ENCODE data around the gene CGB8. TPM values are rescaled to one million over a fixed set of nuclear protein-coding genes. Genes with fewer than 3 reads are reported as not detected.
"Not testable (repeated sequence)": the region's sequence is repeated elsewhere in the genome, so short reads cannot be mapped to it uniquely, and the experiment has no call there.

The CGB8 gene
- total RNA-seq, 3 donors from 2014 or later: not detected

DNA sequence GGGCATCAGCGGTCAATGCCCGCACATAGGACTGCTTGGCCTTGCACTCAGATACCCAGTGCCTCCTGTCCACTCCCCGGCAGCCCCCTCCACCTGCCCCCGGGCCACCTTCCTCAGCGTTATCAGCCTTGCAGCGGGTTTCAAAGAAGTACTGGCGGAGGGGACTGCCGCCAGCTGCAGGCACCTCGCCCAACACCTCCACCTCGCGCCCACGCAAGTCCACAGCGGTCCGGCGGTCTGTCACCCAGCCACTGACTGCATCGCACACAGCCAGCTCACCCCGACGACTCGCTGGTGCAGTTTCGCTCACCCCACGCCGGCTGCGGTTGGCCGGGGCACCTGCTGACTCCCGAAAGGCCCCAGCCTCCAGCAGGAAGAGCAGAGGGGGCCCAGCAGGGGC lies 12.5 kb upstream of the CGB8 start:
- Histone ChIP-seq H3K36me3 (ENCODE audit: low read depth) (no peaks in the 10 kb centered on the region), H3K9me3 (no peaks in the 10 kb centered on the region), H3K4me1 (ENCODE audit: low read depth) (peaks cover 18% of the 10 kb centered on the region), H3K4me3 (no peak overlapping the region)
- TF ChIP-seq CTCF (IDR thresholded peaks at IDR 0.05): no peak
- no peak for DNase-seq
- intact Hi-C loops (cut with DNase I, micrococcal nuclease): no loop called here
- no peak for ATAC-seq

GRCh38 chr19:49061000-49061399 lies 12.1 kb upstream of the CGB8 start:
- Histone ChIP-seq H3K4me1 (ENCODE audit: low read depth) (peaks cover 18% of the 10 kb centered on the region), H3K36me3 (ENCODE audit: low read depth) (no peaks in the 10 kb centered on the region), H3K4me3 (no peak overlapping the region), H3K9me3 (no peaks in the 10 kb centered on the region)
- intact Hi-C loops (cut with DNase I, micrococcal nuclease): no loop called here
- no peak for TF ChIP-seq CTCF (IDR thresholded peaks at IDR 0.05)
- DNase-seq (no peak), ATAC-seq (no peak)

DNA sequence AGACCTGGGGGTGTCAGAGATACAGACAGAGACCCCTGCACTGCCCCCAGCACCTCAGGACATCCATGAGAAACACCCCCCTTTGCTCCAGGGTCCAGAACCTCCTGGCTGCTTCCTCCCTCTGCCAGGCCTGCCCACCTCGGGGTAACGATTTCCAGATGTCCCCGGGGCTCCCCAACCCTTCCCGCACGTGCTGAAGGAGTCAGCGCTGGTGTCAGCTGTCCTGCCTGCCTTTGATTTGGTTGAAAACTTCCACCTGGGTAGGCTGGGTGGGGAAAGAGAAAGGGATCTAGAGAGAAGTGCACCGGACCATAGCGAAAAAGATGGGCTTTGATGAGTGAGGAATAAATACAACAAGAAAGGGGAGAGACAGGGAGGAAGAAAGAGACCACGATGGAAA lies 10.1 kb upstream of the CGB8 start:
- no peak for ATAC-seq
- H3K9me3 ChIP-seq: no peaks in the 10 kb centered on the region
- intact Hi-C loops (cut with DNase I, micrococcal nuclease): no loop called here
- H3K36me3 ChIP-seq (ENCODE audit: low read depth): no peaks in the 10 kb centered on the region
- H3K4me3 ChIP-seq: no peak overlapping the region
- no peak for TF ChIP-seq CTCF (IDR thresholded peaks at IDR 0.05)
- no peak for DNase-seq
- H3K4me1 ChIP-seq (ENCODE audit: low read depth): peaks cover 13% of the 10 kb centered on the region

DNA sequence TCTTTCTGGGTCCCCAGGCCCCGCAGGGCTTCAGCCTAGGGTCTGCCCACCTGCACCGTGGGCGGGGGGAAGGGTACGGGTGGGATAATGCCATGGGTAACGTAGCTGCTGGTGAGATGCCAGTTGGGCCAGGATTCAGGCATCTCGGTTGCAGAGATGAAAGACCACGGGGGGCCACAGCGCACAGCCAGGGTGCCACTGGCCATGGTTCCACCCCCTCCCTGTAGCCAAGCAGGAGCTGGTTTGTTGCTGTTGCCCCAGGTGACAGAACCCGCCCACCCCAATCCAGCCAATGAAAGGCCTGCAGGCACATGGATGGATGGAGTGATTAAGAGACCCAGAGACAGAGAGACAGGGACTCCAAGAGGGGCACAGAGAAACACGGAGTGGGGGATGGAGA lies 9.7 kb upstream of the CGB8 start:
- intact Hi-C loops (cut with DNase I, micrococcal nuclease): no loop called here
- Histone ChIP-seq H3K4me1 (ENCODE audit: low read depth) (peaks cover 13% of the 10 kb centered on the region), H3K4me3 (no peak overlapping the region), H3K36me3 (ENCODE audit: low read depth) (no peaks in the 10 kb centered on the region), H3K9me3 (no peaks in the 10 kb centered on the region)
- DNase-seq (peak in 1 of 3 donors; percentile 23), ATAC-seq (no peak)
- no peak for TF ChIP-seq CTCF (IDR thresholded peaks at IDR 0.05)

DNA sequence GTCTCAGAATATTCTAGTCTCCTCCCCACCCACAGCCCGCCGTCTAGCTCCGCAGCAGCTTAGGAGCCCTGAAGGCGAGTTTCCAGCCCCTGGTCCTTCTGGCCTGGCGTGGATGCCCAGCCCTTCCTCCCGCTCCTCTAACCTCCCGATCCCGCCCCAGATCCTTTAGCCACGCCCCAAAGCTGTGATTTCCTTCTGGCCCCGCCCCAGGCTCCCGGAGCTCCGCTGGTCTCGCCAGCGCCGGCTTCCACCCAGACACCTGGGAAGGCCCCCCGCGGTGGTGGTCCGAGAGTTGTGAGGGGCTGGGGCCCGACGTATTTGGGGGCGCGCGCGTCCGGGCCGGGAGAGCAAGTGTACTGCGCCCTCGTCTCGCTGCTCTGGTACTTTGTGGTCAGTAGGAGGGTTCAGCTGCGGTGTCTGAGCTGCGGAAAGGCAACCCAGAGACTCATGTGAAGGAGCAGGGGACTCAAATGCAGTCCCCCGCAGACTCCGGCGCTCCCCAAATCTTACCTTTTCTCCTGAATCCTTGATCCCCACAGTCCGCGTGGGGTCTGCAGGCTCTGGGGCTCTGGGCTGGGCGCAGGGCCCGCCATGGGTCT lies 8.8 kb upstream of the CGB8 start, which contains the start of gene CGB7:
CGB7 (minus strand) TSS at position 114 of the 599 bp plus-strand sequence. CDS start 2,374 bp downstream, outside the sequence.
- H3K36me3 ChIP-seq (ENCODE audit: low read depth): no peaks in the 10 kb centered on the region
- no peaks in the 10 kb centered on the region for H3K9me3 ChIP-seq
- H3K4me1 ChIP-seq (ENCODE audit: low read depth): peaks cover 13% of the 10 kb centered on the region
- intact Hi-C loops (cut with DNase I, micrococcal nuclease): no loop called here
- H3K4me3 ChIP-seq: no peak within 1 kb of the TSS
- ATAC-seq: peak; percentile 82
- DNase-seq: peak; percentile 75 to 87 (median 86)
- TF ChIP-seq CTCF (IDR thresholded peaks at IDR 0.05): no peak

GRCh38 chr19:49056902-49057596 lies 8.1 kb upstream of the CGB8 start:
- H3K4me3 ChIP-seq; intact Hi-C loops (cut with DNase I, micrococcal nuclease); DNase-seq; H3K36me3 ChIP-seq (ENCODE audit: low read depth); H3K9me3 ChIP-seq: not testable (repeated sequence)
- H3K4me1 ChIP-seq (ENCODE audit: low read depth): peaks cover 13% of the 10 kb centered on the region
- ATAC-seq: peak; percentile 25

Measured in mucosa of descending colon (tissue), 3 donors.